BE2C (cell line): ENCODE data around the gene SRC.

ENCODE experiments used
- DNase-seq: peaks from one replicate; pipeline ENCODE4 v3.0.0-alpha.2; 2020
- H3K27me3 ChIP-seq: fragments of 250-450 bp; sonication (Bioruptor Pico); 2 replicates; pipeline ENCODE4 v1.5.1; 2020; ENCODE audit warnings: mild to moderate bottlenecking
- H3K36me3 ChIP-seq: fragments of 250-450 bp; sonication (Bioruptor Pico); 2 replicates; pipeline ENCODE4 v1.5.1; 2020; ENCODE audit warnings: mild to moderate bottlenecking
- H3K4me1 ChIP-seq: fragments of 250-450 bp; sonication (Bioruptor Pico); 2 replicates; pipeline ENCODE4 v1.5.1; 2020
- H3K4me3 ChIP-seq: 2 replicates; pipeline ENCODE4 v1.5.1; 2011; ENCODE audit warnings: low read depth, low read length
- H3K9me3 ChIP-seq: fragments of 250-450 bp; sonication (Bioruptor Pico); 2 replicates; pipeline ENCODE4 v1.5.1; 2020
- TF ChIP-seq, protein P1 (sequence below): IDR thresholded peaks from 2 replicates; pipeline ENCODE4 v1.5.1; 2012; ENCODE audit warnings: mild to moderate bottlenecking, low read depth, low read length

SRC gene

GRCh38 chr20:37313546-37314091, 32.3 kb upstream of the SRC start:
- Histone ChIP-seq H3K36me3 (peaks cover 22% of the 10 kb centered on the region), H3K27me3 (no peaks in the 10 kb centered on the region), H3K9me3 (no peaks in the 10 kb centered on the region), H3K4me1 (peaks cover 22% of the 10 kb centered on the region), H3K4me3 (no peak overlapping the region)
- no peak for DNase-seq
- TF ChIP-seq, protein P1, sequence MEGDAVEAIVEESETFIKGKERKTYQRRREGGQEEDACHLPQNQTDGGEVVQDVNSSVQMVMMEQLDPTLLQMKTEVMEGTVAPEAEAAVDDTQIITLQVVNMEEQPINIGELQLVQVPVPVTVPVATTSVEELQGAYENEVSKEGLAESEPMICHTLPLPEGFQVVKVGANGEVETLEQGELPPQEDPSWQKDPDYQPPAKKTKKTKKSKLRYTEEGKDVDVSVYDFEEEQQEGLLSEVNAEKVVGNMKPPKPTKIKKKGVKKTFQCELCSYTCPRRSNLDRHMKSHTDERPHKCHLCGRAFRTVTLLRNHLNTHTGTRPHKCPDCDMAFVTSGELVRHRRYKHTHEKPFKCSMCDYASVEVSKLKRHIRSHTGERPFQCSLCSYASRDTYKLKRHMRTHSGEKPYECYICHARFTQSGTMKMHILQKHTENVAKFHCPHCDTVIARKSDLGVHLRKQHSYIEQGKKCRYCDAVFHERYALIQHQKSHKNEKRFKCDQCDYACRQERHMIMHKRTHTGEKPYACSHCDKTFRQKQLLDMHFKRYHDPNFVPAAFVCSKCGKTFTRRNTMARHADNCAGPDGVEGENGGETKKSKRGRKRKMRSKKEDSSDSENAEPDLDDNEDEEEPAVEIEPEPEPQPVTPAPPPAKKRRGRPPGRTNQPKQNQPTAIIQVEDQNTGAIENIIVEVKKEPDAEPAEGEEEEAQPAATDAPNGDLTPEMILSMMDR: no peak

DNA sequence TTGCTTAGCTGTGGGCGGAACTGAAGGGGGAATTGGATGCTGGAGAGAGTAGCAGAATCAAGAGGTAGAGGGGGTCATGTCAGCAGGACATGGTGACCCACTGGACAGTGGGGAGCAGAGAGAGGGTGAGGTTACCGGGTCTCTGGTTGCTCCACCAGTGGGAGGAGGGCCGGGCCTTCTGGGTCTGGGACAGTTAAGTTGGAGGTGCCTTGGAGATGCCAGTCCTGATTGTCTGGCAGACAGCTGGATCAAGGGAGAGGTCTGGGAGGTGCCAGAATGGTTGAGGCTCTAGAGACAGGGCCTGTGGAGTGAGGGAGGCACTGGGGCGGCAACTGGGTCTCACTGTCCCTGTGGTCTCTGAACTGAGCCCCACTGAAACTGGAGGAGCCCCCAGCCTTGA, 31.8 kb upstream of the SRC start:
- peaks cover 25% of the 10 kb centered on the region for H3K4me1 ChIP-seq
- no peak for DNase-seq
- no peaks in the 10 kb centered on the region for H3K9me3 ChIP-seq
- H3K27me3 ChIP-seq: no peaks in the 10 kb centered on the region
- H3K36me3 ChIP-seq: peaks cover 26% of the 10 kb centered on the region
- TF ChIP-seq, protein P1: no peak
- no peak overlapping the region for H3K4me3 ChIP-seq

GRCh38 chr20:37314617-37315016, 31.3 kb upstream of the SRC start:
- Histone ChIP-seq H3K9me3 (no peaks in the 10 kb centered on the region), H3K36me3 (peaks cover 32% of the 10 kb centered on the region), H3K4me3 (no peak overlapping the region), H3K4me1 (peaks cover 31% of the 10 kb centered on the region), H3K27me3 (no peaks in the 10 kb centered on the region)
- no peak for DNase-seq
- TF ChIP-seq, protein P1: no peak

DNA sequence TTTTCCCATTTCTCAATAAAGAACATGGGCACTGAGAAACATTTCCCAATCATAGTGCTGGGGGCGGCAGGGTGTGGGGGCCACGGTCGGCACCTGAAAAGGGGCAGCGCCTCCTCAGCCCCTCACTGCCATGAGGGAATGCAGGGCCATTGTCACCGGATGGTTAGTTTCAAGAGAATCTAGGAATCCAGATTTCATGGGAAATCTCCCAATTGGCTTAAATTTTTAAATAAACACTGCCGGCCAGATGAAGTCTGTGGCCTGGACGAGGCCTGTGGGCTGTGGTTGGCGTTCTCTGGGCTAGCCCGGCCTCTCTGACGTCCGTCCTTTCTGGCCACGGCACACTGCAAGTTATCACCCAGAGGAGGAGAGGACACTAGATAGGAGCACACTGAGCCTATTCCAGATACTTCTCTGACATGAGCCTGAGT, 30.9 kb upstream of the SRC start:
- TF ChIP-seq, protein P1: no peak
- Histone ChIP-seq H3K9me3 (no peaks in the 10 kb centered on the region), H3K36me3 (peaks cover 30% of the 10 kb centered on the region), H3K4me3 (no peak overlapping the region), H3K4me1 (peaks cover 33% of the 10 kb centered on the region), H3K27me3 (no peaks in the 10 kb centered on the region)
- no peak for DNase-seq

- H3K9me3 ChIP-seq: no peaks in the 10 kb centered on the region
- H3K4me3 ChIP-seq: no peak overlapping the region
- H3K4me1 ChIP-seq: peaks cover 33% of the 10 kb centered on the region
These were observed 30.4 kb upstream of the SRC start for GRCh38 chr20:37315452-37316110.

More at GRCh38 chr20:37315452-37316110, 30.4 kb upstream of the SRC start:
- H3K36me3 ChIP-seq: peaks cover 24% of the 10 kb centered on the region
- no peak for DNase-seq
- TF ChIP-seq, protein P1: no peak
- no peaks in the 10 kb centered on the region for H3K27me3 ChIP-seq
